GM21528 (cell line): ENCODE measurements around the gene KRTAP12-3.
"Not testable (repeated sequence)": the region's sequence is repeated elsewhere in the genome, so short reads cannot be mapped to it uniquely, and the experiment has no call there.

Experiments
- ATAC-seq: cut with Tn5 transposase; IDR thresholded peaks from one replicate; pipeline ENCODE4 v1.9.1; 2021; ENCODE audit warnings: mild to moderate bottlenecking, moderate library complexity; ENCODE audit not compliant: unreplicated experiment, low FRiP score

KRTAP12-3 gene, protein sequence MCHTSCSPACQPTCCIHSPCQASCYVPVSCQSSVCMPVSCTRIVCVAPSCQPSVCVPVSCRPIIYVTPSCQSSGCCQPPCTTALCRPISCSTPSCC

DNA sequence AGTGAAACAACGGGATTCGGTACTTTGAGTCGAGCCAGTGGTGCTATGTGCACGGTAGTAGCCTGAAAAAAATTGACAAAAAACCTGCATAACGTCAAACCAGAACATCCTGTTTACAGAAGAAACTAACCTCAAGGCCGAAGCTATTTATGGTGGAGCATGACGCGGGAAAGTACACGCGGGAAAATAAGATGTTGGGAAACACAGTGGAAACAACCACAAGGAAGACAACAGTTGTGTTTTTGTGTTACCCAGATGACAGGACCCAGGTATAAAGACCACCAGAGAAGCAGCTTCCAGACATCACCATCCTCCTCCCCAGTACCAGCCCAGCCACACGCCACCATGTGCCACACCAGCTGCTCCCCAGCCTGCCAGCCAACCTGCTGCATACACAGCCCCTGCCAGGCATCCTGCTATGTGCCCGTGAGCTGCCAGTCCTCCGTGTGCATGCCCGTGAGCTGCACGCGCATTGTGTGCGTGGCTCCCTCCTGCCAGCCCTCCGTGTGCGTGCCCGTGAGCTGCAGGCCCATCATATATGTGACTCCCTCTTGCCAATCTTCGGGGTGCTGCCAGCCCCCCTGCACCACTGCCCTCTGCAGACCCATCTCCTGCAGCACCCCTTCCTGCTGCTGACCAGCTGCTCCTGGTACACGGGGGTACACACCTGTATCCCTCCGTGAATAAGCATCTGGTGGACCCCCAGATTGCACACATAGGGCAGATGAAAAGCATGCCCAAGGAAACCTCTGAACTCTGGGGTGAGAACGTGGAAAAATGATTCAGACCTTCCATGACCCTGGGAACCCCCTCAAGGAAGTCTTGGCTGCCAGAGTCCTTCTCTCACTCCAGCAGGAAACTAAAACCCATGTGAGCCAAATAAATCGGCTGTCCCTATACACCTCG, at the start of gene KRTAP12-3:
Gene KRTAP12-3, plus strand, starts transcription at position 298 of the 906 bp plus-strand sequence. Its CDS starts 48 bp downstream, at position 346.
- ATAC-seq: no peak

DNA sequence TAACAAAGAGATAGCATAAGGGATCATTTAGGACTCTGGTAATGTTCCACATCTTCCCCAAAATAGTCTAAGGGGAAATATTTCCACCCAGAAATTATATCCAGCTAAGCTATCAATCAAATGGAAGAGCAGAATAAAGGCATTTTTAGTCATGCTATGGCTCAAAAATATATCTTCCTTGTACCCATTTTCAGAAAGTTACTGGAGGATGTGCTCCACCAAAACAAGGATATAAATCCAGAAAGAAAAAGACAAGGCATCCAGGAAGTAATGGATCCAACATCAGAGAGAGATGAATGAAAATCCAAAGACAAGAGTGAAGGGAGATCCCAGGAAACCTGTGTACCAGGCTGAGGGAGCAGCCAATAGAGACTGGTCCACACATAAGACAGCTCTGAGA, 48.5 kb upstream of the KRTAP12-3 start:
- ATAC-seq: no peak

DNA sequence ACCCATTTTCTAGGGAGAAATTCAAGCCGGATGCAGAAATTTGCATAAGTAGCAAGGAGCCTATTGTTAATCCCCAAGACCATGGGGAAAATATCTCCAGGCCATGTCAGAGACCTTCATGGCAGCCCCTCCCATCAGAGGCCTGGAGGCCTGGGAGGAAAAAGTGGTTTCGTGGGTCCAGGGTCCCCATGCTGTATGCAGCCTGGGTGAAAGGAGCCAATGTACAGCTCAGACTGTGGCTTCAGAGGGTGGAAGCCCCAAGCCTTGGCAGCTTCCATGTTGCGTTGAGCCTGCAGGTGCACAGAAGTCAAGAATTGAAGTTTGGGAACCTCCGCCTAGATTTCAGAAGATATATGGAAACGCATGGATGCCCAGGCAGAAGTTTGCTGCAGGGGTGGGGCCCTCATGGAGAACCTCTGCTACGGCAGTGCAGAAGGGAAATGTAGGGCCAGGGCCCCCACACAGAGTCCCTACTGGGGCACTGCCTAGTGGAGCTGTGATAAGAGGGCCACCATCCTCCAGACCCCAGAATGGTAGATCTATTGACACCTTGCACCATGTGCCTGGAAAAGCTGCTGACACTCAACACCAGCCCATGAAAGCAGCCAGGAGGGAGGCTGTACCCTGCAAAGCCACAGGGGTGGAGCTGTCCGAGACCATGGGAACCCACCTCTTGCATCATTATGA, 47.4 kb upstream of the KRTAP12-3 start:
- not testable (repeated sequence) for ATAC-seq

DNA sequence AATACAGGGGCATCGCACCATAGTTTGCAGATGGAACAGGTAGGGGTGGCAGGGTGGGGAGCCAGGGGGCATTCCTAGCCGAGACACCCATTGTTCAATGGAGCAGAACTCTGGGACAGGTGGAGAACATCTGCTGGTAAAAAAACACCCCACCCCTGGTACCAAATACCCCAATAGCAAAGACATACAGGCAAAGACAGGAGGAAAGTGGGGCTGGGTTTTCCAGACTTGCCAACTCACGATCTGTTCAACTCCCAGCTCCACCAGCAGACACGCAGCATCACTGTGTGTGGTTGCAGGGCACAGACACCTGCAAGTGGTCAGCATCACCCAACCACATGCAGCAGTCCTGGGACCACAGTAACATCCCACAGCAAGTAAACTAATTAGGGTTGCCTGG, 46.2 kb upstream of the KRTAP12-3 start:
- ATAC-seq: no peak

DNA sequence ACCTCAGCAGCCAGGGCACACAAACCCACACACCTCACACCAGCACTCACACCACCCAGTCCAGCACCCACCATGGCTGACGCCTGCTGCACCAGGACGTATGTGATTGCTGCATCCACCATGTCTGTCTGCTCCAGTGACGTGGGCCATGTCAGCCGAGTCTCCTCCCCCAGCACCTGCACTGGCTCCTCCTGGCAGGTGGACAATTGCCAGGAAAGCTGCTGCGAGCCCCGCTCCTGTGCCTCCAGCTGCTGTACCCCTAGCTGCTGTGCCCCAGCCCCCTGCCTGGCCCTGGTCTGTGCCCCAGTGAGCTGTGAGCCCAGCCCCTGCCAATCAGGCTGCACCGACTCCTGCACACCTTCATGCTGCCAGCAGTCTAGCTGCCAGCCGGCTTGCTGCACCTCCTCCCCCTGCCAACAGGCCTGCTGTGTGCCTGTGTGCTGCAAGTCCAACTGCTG, 45.7 kb upstream of the KRTAP12-3 start, which contains the start of gene KRTAP10-8:
Gene KRTAP10-8, plus strand, starts transcription at position 51 of the 458 bp plus-strand sequence. Its CDS starts 22 bp downstream, at position 73.
- no peak for ATAC-seq

DNA sequence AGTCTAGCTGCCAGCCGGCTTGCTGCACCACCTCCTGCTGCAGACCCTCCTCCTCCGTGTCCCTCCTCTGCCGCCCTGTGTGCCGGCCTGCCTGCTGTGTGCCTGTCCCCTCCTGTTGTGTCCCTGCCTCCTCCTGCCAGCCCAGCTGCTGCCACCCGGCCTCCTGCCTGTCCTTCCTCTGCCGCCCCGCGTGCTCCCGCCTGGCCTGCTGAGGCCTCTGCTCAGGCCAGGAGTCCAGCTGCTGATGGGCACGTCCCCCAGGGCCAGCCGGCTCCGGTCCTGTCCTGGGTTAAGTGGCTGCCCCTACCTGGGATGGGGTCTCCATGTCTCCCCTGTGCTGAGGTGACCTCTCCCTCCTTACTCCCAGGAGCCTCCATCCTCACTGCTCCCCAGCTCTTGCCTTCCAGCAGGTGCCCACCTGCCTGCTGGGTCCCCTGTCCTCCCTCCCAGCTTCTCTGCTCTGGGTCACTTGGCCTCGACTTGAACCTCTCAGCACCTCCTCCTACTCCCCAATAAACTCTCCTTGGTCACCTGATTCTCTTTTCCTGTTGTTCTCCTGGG, 45.0 kb upstream of the KRTAP12-3 start:
- ATAC-seq: no peak

DNA sequence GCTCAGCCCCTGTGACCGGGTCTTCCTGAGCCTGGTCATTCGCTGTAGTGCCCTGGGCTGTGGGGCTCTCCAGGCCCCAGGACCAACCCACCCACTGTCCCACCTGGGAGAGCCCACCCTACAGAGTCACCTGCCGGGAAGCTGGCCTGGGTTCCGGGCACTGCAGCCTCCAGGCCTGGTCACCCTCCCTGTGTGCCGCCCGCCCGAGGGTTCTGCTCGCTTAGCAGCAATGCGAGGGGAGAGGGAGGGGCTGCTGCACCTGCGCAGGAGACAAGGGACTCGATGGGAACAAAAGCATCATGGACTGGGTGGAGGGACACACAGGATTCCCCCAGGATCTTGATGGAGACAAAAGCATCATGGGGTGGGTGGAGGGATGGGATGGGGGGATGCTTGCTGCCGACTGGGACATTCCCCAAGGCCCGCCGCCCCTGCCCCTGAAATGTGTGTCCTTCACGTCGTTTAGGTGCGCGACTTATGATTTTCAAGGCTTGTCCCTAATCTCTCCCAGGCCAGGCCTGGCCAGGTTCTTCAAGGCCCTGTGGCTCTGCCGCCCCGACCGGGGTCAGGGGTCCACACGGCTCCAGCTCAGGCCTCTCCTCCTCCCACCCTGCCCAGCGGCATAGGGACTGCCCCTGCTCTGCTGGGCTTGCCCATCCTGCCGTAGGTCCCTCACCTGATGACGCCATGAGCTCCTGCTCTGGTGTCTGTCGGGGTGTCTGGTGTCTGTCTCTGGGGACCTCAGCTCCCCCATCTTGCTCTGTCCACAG, 44.2 kb upstream of the KRTAP12-3 start:
- ATAC-seq: no peak

DNA sequence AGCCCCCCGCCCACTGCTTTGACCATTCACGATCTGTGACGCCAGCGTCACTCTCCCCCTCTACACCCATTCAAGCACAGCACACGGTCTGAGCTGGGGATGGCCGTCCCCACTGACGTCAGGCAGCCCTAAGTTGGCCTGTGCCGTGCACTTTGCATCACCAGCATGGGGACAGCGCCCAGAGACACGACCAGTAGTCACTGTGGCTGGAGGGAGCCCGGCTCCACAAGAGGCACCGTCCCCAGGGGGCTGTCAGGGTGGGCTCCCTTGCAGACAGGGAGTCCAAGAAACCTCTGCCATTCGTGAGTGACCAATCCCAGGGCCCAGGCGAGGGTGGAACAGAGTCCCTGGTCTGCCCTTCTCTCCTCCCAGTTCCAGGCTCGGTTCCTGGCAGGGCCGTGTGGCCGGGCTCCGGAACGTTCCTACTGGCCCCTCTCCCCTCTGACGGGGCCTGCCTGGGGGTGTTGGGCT, 43.5 kb upstream of the KRTAP12-3 start:
- no peak for ATAC-seq

DNA sequence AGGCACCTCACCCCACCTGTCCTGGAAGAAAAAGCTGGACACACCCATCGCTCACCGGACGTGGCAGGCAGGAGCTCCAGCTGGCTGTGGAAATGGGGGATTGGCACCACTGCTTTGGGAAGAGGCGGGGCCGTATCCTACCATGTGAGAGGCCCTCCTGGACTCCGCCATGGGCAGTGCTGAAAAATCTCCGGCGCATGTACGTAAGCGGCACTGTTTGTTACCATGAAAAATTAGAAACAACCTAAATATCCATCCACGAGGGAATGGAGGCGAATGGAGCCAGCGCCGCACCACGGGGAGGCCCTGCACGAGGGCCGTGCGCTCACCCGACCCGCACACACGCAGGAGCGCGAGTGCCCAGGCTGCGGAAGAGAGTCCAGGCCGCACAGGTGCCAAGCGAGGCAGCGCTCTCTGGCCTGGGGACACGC, 42.8 kb upstream of the KRTAP12-3 start:
- ATAC-seq: no peak

DNA sequence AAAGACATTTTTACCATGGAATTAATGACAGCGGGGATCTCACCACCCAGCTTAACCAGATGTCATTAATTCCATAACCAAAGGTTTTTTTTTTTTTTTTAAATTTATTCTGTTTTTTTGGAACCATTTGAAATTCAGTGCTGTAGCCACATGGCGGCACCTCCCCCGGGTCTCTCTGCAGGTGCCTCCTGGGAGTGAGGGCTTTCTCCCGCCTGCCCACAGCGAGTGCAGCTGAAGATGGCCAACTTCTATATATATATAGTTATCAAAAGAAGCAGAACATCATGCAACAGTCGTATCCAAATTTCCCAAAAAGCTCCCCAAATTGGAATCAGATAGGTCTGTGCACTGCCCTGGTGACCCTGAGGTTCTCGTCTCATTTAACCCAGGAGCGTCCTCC, 42.3 kb upstream of the KRTAP12-3 start:
- ATAC-seq: no peak

DNA sequence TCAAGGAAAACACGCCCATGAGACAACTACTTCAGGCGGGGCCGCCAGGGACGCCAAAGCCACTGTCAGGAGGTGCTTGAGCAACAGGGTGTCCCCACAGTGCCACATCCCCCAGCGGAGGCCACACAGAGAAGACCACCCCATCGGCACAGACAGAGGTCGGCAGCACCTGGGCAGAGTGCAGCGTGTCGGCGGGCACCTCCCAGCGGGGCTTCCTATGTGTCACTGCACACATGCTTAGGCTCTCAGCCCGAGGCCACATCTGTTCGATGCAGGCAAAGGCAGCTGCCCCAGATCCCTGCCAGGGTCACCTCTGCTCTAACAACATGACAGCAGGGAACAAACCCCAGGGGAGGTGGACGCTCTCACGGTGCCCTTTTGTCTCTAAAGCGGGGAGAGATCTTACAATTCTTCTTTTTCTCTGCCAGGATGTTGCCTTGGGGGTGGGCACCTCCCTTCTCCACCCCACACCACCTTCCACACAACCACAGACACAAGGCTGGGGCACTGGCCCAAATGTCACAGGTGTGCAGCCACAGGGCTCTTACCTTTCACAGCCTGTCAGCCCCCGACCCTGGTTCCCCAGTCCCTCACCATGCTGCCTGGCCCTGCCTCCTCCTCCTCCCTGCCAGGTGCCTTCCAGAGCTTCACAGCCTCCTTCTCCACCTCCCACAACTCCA, 41.7 kb upstream of the KRTAP12-3 start:
- ATAC-seq: no peak

DNA sequence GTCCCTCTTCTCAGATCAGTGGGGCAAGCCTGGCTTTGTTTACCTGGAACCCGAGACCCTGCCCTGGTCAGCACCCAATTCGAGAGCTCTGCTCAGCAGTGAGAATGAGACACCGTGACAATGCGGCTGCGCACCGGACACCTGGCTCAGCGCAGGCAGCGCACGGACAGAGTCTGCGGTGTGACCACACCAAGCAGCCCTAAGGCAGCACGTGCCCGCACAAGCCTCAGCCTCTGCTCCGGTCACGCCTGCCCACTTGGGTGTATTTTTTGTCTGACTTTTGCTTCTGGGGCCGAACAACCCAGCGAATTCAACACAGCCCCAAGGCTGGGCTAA, 41.2 kb upstream of the KRTAP12-3 start:
- no peak for ATAC-seq

DNA sequence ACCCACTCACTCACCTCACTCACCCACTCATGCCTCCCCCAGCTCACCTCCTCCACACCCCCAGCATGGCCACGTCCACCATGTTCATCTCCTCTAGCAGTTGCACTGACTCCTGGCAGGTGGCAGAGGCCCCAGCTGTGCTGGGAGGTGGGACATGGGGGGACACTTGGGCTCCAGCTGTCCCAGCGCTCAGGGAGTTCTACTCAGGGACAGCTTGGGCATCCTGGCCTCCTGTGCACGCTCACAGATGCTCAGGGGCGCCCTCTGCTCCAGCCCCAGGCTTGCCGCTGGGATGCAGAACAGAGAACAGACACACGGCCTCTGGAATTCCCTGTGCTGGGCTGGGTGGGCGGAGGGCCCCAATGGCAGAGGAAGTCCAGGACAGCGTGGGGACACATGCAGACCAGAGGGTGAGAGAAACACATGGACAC, 40.6 kb upstream of the KRTAP12-3 start:
- ATAC-seq: no peak

DNA sequence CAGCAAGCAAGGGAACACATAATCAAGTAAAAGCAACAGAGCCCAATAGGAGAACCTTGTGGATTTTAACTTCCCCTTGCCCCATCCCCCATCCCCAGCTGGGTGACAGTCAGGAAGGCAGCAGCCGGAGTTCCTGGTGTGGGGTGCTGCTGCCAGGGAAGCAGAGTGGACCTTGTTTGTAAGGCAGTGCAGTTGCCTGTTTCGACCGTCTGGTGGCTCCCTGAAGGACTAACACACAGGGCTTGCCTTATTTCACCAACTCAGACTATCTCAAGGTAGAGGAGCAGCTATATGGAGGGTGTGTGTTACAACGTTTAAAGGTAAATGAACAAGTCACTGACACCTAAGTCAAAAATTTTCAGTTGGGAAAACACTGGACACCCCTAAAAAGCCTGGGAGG, 39.2 kb upstream of the KRTAP12-3 start:
- ATAC-seq: no peak

DNA sequence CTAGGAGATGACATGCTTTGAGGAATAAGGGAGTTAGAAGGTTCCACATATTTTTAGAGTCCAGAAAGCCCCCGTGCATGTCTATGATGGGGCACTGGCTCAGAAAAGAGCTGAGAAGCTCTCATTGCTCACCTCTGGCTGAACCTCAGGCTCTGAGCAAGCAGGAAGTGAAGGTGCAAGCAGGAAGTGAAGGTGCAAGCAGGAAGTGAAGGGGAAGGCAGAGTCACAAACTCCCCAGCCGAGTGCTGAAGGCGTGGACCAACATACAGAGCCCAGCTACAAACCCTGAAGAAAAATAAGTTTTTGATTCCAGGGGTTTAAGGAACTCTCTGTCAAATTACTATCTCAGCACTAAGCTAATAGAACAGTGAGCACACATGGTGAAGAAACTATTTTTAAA, 38.8 kb upstream of the KRTAP12-3 start:
- ATAC-seq: no peak

DNA sequence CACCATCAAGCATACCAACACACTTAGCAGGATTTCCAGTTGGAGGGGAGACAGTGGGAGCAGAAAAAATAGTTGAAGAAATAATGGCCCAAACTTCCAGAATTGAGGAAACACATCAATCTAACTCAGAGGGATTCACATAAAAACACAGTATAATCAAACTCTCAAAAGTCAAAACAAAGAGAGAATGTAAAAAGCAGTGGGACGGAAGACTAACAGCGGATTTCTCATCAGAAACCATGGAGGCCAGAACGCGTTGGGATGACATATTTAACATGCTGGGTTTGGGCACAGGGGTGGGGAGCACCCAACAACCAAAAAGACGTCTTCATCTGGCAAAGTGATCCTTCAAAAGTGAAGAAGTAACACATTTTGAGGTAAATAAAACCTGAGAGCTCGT, 37.8 kb upstream of the KRTAP12-3 start:
- no peak for ATAC-seq

DNA sequence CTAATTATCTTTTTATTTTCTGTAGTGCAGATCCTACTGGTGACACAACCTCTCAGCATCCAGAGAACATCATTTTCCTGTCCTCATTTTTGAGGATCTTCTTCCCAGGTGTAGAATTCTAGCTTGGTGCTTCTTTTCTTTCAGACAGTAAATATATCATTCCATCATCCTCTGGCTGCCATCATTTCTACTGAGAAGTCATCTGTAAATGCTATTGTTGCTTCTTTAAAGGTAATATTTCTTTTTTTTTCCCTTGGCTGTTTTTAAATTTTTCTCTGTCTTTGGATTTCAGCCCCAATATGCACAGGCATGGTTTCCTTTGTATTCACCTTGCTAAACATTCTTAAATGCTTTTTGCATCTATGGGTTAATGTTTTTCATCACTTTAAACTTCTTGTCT, 34.2 kb upstream of the KRTAP12-3 start:
- no peak for ATAC-seq

DNA sequence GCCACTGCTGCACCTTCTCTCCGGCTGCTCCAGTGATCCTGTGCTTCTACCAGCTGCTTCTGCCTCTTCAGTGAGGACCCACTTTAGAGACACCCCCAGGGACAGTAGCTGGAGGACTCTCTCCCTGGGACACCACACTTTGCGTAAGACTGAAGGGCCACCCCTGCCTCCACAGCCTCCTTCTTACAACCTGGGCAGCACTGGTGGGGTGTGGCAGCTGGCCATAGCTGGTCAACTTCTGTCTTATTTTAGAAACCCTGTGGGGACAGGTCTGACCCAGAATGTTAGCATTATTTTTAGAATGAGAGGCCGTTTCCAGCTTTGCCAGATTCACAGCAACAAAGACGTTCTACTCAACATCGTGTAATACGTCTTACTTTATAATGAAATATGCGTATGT, 32.0 kb upstream of the KRTAP12-3 start:
- no peak for ATAC-seq

DNA sequence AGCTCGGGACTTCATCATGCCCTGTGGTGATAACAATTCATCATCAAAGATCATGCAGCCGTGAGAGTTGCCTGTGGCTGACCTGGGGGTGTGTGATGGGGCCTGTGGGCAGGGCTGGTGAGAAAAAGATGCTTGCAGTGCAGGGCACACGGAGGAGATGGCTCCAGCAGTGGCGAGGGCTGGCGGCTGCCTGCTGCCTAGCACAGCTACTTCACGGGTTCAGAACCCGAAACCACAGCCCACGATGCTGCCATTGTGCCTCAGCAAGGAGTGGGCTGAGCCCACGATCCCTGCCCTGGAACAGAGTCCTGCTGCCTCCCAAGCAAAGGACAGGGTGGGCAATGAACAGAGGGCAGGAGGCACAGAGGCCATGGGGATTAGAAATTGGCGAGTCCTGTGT, 31.5 kb upstream of the KRTAP12-3 start:
- ATAC-seq: no peak
